ENCODE measurements around the gene AKAIN1. TPM values are rescaled to one million over a fixed set of nuclear protein-coding genes. Genes with fewer than 3 reads are reported as not detected.

AKAIN1 gene
- polyA plus RNA-seq, 2 of the 4 experiments (the other 2 are of a cell fraction): not detected

GRCh38 chr18:5095239-5095638 is 101.8 kb downstream of the AKAIN1 start:
- FAIRE-seq: no peak
- ChIA-PET POLR2A (no interaction called here), CTCF (no interaction called here)
- Histone ChIP-seq H3K4me3 (no peak overlapping the region), H3K9me3 (no peaks in the 10 kb centered on the region), H3K4me1 (no peaks in the 10 kb centered on the region), H3K27ac (no peak overlapping the region), H3K4me2 (no peak overlapping the region)
- no peak for ATAC-seq
- WGBS (ENCODE audit: missing lambda C conversion rate): 0% methylated on average over 2 of the region's 3 CpGs
- TF ChIP-seq FOSB (CRISPR knock-in tag; IDR thresholded peaks at IDR 0.05): no peak
- no peak for TF ChIP-seq PHF8 (IDR thresholded peaks at IDR 0.05; ENCODE audit: borderline replicate concordance, low read depth)
- TF ChIP-seq HEYL (CRISPR knock-in tag; IDR thresholded peaks at IDR 0.05): no peak
- TF ChIP-seq CHD4 (IDR thresholded peaks at IDR 0.05; ENCODE audit: borderline replicate concordance): no peak
- TF ChIP-seq CBX8 (IDR thresholded peaks at IDR 0.05): no peak
- no peak for TF ChIP-seq MAZ (IDR thresholded peaks at IDR 0.05; ENCODE audit: borderline replicate concordance, low read depth, low read length)
- TF ChIP-seq SMC3 (IDR thresholded peaks at IDR 0.05): no peak
- no peak for TF ChIP-seq NPAS2 (CRISPR knock-in tag; IDR thresholded peaks at IDR 0.05; ENCODE audit: borderline replicate concordance)
- no peak for TF ChIP-seq MYC (IDR thresholded peaks at IDR 0.05; ENCODE audit: borderline replicate concordance, low read length)
- no peak for TF ChIP-seq EHF (CRISPR knock-in tag; IDR thresholded peaks at IDR 0.05)
- no peak for TF ChIP-seq SREBF2 (IDR thresholded peaks at IDR 0.05)
- TF ChIP-seq KDM1A (IDR thresholded peaks at IDR 0.05; ENCODE audit: low read depth): no peak
- TF ChIP-seq CBX2 (IDR thresholded peaks at IDR 0.05; ENCODE audit: borderline replicate concordance, low read depth): no peak
- no peak for TF ChIP-seq CHD2 (IDR thresholded peaks at IDR 0.05; ENCODE audit: low read length, partially characterized antibody)
- TF ChIP-seq ELK1 (IDR thresholded peaks at IDR 0.05; ENCODE audit: low read depth, low read length): no peak
- TF ChIP-seq HOXB13 (CRISPR knock-in tag; IDR thresholded peaks at IDR 0.05; ENCODE audit: low read depth): no peak
- TF ChIP-seq RARB (CRISPR knock-in tag; IDR thresholded peaks at IDR 0.05): no peak
- TF ChIP-seq HMGXB4 (CRISPR knock-in tag; IDR thresholded peaks at IDR 0.05; ENCODE audit: borderline replicate concordance): no peak
- TF ChIP-seq PBX3 (IDR thresholded peaks at IDR 0.05): no peak
- no peak for TF ChIP-seq MAFK (IDR thresholded peaks at IDR 0.05; ENCODE audit: partially characterized antibody)
- no peak for DNase-seq (ENCODE audit: low read depth in 1 of 2, low spot score in 1 of 2)

DNA sequence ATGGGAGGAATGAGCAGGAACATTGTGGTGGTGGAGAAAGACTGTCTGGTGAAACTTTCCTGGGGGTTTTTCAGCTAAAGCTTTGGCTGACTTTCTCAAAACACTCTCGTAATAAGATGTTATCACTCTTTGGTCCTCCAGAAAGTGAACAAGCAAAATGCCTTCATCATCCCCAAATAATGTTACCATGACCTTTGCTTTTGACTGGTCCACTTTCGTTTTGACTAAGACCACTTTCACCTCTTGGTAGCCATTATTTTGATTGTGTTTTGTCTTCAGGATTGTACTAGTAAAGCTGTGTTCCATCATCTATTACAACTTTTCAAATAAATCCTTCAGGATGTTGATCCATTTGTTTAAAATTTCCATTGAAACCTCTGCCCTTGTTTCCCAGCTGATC is 103.2 kb downstream of the AKAIN1 start:
- 4% methylated on average over 2 of the region's 2 CpGs for WGBS (ENCODE audit: missing lambda C conversion rate)
- no peak for TF ChIP-seq HDAC2 (IDR thresholded peaks at IDR 0.05)
- TF ChIP-seq PBX3 (IDR thresholded peaks at IDR 0.05): no peak
- TF ChIP-seq EP300 (IDR thresholded peaks at IDR 0.05): no peak
- TF ChIP-seq RARB (CRISPR knock-in tag; IDR thresholded peaks at IDR 0.05): no peak
- no peak for TF ChIP-seq MAFK (IDR thresholded peaks at IDR 0.05; ENCODE audit: partially characterized antibody)
- TF ChIP-seq, protein P1, sequence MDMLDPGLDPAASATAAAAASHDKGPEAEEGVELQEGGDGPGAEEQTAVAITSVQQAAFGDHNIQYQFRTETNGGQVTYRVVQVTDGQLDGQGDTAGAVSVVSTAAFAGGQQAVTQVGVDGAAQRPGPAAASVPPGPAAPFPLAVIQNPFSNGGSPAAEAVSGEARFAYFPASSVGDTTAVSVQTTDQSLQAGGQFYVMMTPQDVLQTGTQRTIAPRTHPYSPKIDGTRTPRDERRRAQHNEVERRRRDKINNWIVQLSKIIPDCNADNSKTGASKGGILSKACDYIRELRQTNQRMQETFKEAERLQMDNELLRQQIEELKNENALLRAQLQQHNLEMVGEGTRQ (IDR thresholded peaks at IDR 0.05): no peak
- TF ChIP-seq FOSB (CRISPR knock-in tag; IDR thresholded peaks at IDR 0.05): no peak
- no peak for TF ChIP-seq FOSL2 (IDR thresholded peaks at IDR 0.05)
- TF ChIP-seq FOSL2 (CRISPR knock-in tag; IDR thresholded peaks at IDR 0.05): no peak
- no peak for TF ChIP-seq ELK1 (IDR thresholded peaks at IDR 0.05; ENCODE audit: low read depth, low read length)
- TF ChIP-seq CEBPB (IDR thresholded peaks at IDR 0.05): no peak
- POLR2A ChIA-PET: no interaction called here

More for the DNA sequence above, 103.2 kb downstream of the AKAIN1 start:
- CTCF ChIA-PET: no interaction called here
- H3K4me1 ChIP-seq: no peaks in the 10 kb centered on the region
- no peak for FAIRE-seq
- DNase-seq (ENCODE audit: low read depth in 1 of 2, low spot score in 1 of 2): no peak
- no peak overlapping the region for H3K27ac ChIP-seq
- no peaks in the 10 kb centered on the region for H3K9me3 ChIP-seq
- H3K4me2 ChIP-seq: no peak overlapping the region
- no peak for ATAC-seq
- no peak overlapping the region for H3K4me3 ChIP-seq
